ENCODE data around the gene HSD17B3.
A peak's percentile ranks its signal among the peaks of the same experiment; 100 is the strongest.

- TF ChIP-seq CTCF (IDR thresholded peaks at IDR 0.05), result peak; percentile 97
- no peak for TF ChIP-seq ZFX (IDR thresholded peaks at IDR 0.05; ENCODE audit: borderline replicate concordance)
Measured at GRCh38 chr9:96232539-96233241, 69.3 kb downstream of the HSD17B3 start.

Measured in 22Rv1 (cell line).